ENCODE results near the gene PRRC2B. TPM values are rescaled to one million over a fixed set of nuclear protein-coding genes. Genes with fewer than 3 reads are reported as not detected.
A peak's percentile ranks its signal among the peaks of the same experiment; 100 is the strongest.

The PRRC2B gene
- total and polyA plus RNA-seq, 2 of the 8 experiments (the other 6 are each of a cell fraction or from before 2014, with no cell fraction given) = 37.3 to 249 TPM

DNA sequence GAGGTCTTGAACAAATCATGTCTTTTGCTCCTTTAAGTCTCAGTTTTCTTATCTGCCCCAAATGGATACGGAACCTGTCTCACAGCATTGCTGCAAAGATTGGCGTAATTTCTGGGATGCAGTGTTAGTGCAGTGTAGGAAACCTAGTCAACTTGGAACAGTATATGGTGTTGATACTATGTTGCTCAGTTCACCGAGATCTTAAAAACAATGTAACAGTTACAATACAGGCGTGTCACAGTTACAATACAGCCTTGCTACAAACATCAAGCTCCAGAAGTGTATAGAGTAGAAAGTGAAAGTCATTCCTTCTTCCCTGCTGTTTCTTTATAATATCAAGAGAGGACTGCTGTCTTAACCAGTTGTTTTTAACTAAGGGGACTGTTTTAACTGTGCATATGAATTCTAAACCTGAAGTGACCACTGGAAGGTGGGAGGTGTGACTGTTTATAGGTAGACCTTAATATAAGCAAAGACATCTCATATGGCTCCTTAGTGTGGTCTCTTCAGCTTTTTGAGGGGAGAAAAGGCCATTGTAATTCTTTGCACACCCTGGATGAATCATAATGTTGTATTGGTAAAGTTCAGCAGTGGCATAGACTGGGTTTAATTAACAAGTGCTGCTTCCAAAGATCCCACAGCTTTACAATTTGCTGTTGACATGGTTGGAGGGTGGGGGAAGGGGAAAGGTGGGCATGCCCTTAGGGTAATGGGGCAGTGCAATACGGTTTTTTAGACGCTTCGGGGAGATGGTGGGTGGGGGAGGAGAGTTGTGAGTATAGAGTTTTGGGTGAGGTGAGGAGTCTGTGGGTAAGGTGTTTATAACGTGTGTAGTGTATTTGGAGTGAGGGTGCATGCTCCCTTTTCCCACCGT is 12.9 kb downstream of the PRRC2B start:
- no peaks in the 10 kb centered on the region for H3K23me2 ChIP-seq (ENCODE audit: low read depth, low read length)
- ChIA-PET CTCF (ENCODE audit: partially characterized antibody) (interaction anchor here (0.6 to 4.8 kb wide), 20 partner anchors 10 to 153 kb away, joined by 3 to 25 read pairs (median 5); no protein-coding TSS in a partner anchor), POLR2A (ENCODE audit: partially characterized antibody) (interaction anchor here (0.6 to 4.6 kb wide), 21 partner anchors 10 to 93 kb away, joined by 3 to 78 read pairs (median 5); no protein-coding TSS in a partner anchor)
- H2BK15ac ChIP-seq (ENCODE audit: low read length) = peak overlapping the region; percentile 22; the same call in 1 of the 2 replicates
- peak overlapping the region; percentile 41 for H3K18ac ChIP-seq (ENCODE audit: extremely low read depth, low read length)
- H2AK5ac ChIP-seq (ENCODE audit: low read depth, low read length) = peak overlapping the region; percentile 83; the same call in 1 of the 2 replicates
- H3K36me3 ChIP-seq (ENCODE audit: control insufficient read depth in 2 of 4, insufficient read depth in 4 of 4, low read length in 3 of 4) = peaks cover 0 to 3% (median 0%) of the 10 kb centered on the region in 4 experiments; a peak in 1 of 8 replicates
- FAIRE-seq (no peak), DNase-seq (ENCODE audit: low read depth in 1 of 2, low spot score in 2 of 2) (no peak)
- H3K23ac ChIP-seq (ENCODE audit: insufficient read length) = no peak overlapping the region
- H3K14ac ChIP-seq (ENCODE audit: insufficient read length) = no peak overlapping the region
- 45 to 100% methylated on average over 2 to 9 of the region's 9 CpGs for WGBS, 2 experiments (ENCODE audit: extremely low coverage in 1 of 2, insufficient coverage in 1 of 2, insufficient read length in 1 of 2, insufficient replicate concordance in 2 of 2, low coverage in 1 of 2, low lambda C conversion rate in 2 of 2, missing lambda C conversion rate in 1 of 2)
- no peaks in the 10 kb centered on the region for H3K27me3 ChIP-seq (replicated peaks in 1 of 4; ENCODE audit: control insufficient read depth in 3 of 4, extremely low read depth in 1 of 4, insufficient read depth in 3 of 4, low read length in 3 of 4)
- peak overlapping the region; percentile 48 for H4K91ac ChIP-seq (replicated peaks; ENCODE audit: insufficient read length, low read length)
- H4K8ac ChIP-seq (ENCODE audit: extremely low read depth, insufficient read depth, low read length) = no peak overlapping the region
- H3K9ac ChIP-seq (replicated peaks in 1 of 4; ENCODE audit: extremely low read depth in 1 of 4, low read depth in 3 of 4, low read length in 3 of 4) = peak overlapping the region in 3 of 4 experiments; percentile 34 to 47 (median 41); a peak in 4 of 7 replicates
- H2BK20ac ChIP-seq (ENCODE audit: low read length) = no peak overlapping the region
- H3K4me3 ChIP-seq (ENCODE audit: extremely low read depth in 1 of 4, insufficient read depth in 2 of 4, low read depth in 3 of 4, low read length in 4 of 4) = peak overlapping the region in 3 of 4 experiments; percentile 24 to 44 (median 27); a peak in 4 of 8 replicates
- H4K5ac ChIP-seq (ENCODE audit: insufficient read length, low read depth, low read length) = peak overlapping the region; percentile 72
- peaks cover 85 to 100% of the 10 kb centered on the region in 2 experiments for H3K79me2 ChIP-seq (ENCODE audit: control insufficient read depth in 1 of 2, insufficient read depth in 2 of 2, low read length in 2 of 2)
- H4K20me1 ChIP-seq (replicated peaks in 1 of 2; ENCODE audit: control insufficient read depth in 1 of 2, insufficient read depth in 2 of 2, low read length in 2 of 2) = peaks cover 27 to 40% of the 10 kb centered on the region in 2 experiments
- peak overlapping the region; percentile 24 for H3K4ac ChIP-seq (replicated peaks; ENCODE audit: insufficient read length, low read depth, low read length)
- peak overlapping the region; percentile 89; the same call in 1 of the 2 replicates for H2BK12ac ChIP-seq (ENCODE audit: low read depth, low read length)
- no peaks in the 10 kb centered on the region for H3K9me3 ChIP-seq (ENCODE audit: insufficient read depth in 2 of 2, low read depth in 1 of 2, low read length in 1 of 2)
- no peak overlapping the region for H2BK120ac ChIP-seq (replicated peaks; ENCODE audit: low read depth, low read length)
- no peak overlapping the region for H3K56ac ChIP-seq (replicated peaks; ENCODE audit: insufficient read length, low read depth, low read length)
- peaks cover 14% of the 10 kb centered on the region for H3K79me1 ChIP-seq (ENCODE audit: low read depth, low read length)
- H2AFZ ChIP-seq (ENCODE audit: low read length) = no peak overlapping the region
- peak overlapping the region; percentile 74 for H3K27ac ChIP-seq (ENCODE audit: low read depth, low read length)
- peak overlapping the region; percentile 46 for H2BK5ac ChIP-seq (ENCODE audit: low read depth, low read length)
- H3K4me2 ChIP-seq (ENCODE audit: insufficient read depth in 1 of 2, low read depth in 2 of 2, low read length in 2 of 2) = peak overlapping the region; percentile 61 to 72
- H3K4me1 ChIP-seq (replicated peaks in 1 of 4; ENCODE audit: control insufficient read depth in 3 of 4, insufficient read depth in 4 of 4, low read length in 3 of 4) = peaks cover 41 to 64% (median 53%) of the 10 kb centered on the region in 4 experiments
- TF ChIP-seq CHD1 (IDR thresholded peaks at IDR 0.05; ENCODE audit: low read depth, low read length) = no peak
- TF ChIP-seq HDAC2 (IDR thresholded peaks at IDR 0.05; ENCODE audit: borderline replicate concordance in 1 of 2, low read depth in 2 of 2, low read length in 2 of 2) = no peak
- TF ChIP-seq, protein P1, sequence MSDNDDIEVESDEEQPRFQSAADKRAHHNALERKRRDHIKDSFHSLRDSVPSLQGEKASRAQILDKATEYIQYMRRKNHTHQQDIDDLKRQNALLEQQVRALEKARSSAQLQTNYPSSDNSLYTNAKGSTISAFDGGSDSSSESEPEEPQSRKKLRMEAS (IDR thresholded peaks at IDR 0.05) = no peak
- TF ChIP-seq CBX8 (IDR thresholded peaks at IDR 0.05; ENCODE audit: borderline replicate concordance, low read depth, low read length) = no peak
- no peak for TF ChIP-seq EP300 (IDR thresholded peaks at IDR 0.05; ENCODE audit: borderline replicate concordance in 1 of 2, low read depth in 2 of 2, low read length in 2 of 2)
- TF ChIP-seq SIX5 (IDR thresholded peaks at IDR 0.05; ENCODE audit: low read depth, low read length) = no peak
- no peak for TF ChIP-seq POU5F1 (IDR thresholded peaks at IDR 0.05; ENCODE audit: low read depth, low read length)
- TF ChIP-seq CTBP2 (IDR thresholded peaks at IDR 0.05; ENCODE audit: borderline replicate concordance, insufficient read depth, insufficient read length, low read length) = no peak
- no peak for TF ChIP-seq EGR1 (IDR thresholded peaks at IDR 0.05; ENCODE audit: borderline replicate concordance, low read depth, low read length)

All from H1 (cell line).